Parathyroid adenoma (tissue), 2 donors: ENCODE results near the gene DAPK1.

Experiments used
- H2AFZ ChIP-seq: fragments of 300-600 bp; sonication (generic); one replicate; pipeline ENCODE4 v1.7.0; 2017; ENCODE audit warnings: antibody characterized with exemption, mild to moderate bottlenecking
- H3K27ac ChIP-seq: fragments of 300-600 bp; sonication (generic); one replicate; pipeline ENCODE4 v1.7.0; 2017
- H3K27me3 ChIP-seq: fragments of 300-600 bp; sonication (generic); one replicate; pipeline ENCODE4 v1.7.0; 2017; ENCODE audit warnings: low read length; ENCODE audit not compliant: control insufficient read depth, insufficient read depth
- H3K36me3 ChIP-seq: fragments of 300-600 bp; sonication (generic); one replicate; pipeline ENCODE4 v1.7.0; 2017; ENCODE audit warnings: low read length; ENCODE audit not compliant: control insufficient read depth, insufficient read depth
- H3K4me1 ChIP-seq: fragments of 300-600 bp; sonication (generic); one replicate; pipeline ENCODE4 v1.7.0; 2017; ENCODE audit warnings: control low read depth
- H3K4me2 ChIP-seq: fragments of 300-600 bp; sonication (generic); one replicate; pipeline ENCODE4 v1.7.0; 2017; ENCODE audit warnings: low read length
- H3K4me3 ChIP-seq: fragments of 300-600 bp; sonication (generic); one replicate; pipeline ENCODE4 v1.7.0; 2017; ENCODE audit warnings: low read depth, low read length
- H3K79me2 ChIP-seq: fragments of 300-600 bp; sonication (generic); one replicate; pipeline ENCODE4 v1.7.0; 2017; ENCODE audit warnings: control low read depth
- H3K9ac ChIP-seq: fragments of 300-600 bp; sonication (generic); one replicate; pipeline ENCODE4 v1.7.0; 2017; ENCODE audit warnings: mild to moderate bottlenecking
- H3K9me3 ChIP-seq: fragments of 300-600 bp; sonication (generic); one replicate; pipeline ENCODE4 v1.7.0; 2017; ENCODE audit warnings: low read length; ENCODE audit not compliant: control insufficient read depth
- TF ChIP-seq, protein P1 (sequence below): fragments of 300-600 bp; sonication (generic); IDR thresholded peaks from one replicate; pipeline ENCODE4 v1.7.0; 2017; ENCODE audit warnings: antibody characterized with exemption, mild to moderate bottlenecking
- donor health status: primary hyperparathyroidism.

Gene DAPK1

DNA sequence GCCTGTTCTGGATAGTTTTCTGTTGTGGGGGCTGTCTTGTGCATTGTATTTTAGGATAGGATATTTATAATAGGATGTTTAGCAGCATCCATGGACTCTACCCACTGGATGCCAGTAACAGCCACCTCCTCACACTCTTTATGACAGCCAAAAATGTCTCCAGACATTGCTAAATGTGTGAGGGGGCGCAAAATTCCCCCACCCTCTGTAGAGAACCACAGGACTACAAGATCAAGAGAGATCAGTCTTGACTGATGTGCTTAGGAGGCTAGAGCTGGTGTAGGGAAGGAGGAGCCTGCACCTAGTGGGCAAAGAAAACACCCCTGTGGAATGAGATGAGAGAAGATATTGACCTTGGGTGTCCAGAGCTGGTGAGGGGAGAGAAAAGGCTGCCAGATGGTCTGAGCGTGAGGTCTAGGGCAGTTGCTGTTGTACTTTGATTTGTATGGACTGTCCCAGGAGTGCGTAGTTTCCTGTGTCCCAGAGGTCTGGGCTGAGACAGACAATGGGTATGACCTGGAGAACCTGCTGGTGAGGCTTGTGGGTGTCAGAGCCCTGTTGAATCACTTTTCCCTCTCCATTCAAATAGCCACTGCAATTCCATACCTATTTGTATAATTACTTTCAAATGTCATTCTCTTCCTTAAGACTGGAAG is 16.3 kb downstream of the DAPK1 start:
- TF ChIP-seq, protein P1, sequence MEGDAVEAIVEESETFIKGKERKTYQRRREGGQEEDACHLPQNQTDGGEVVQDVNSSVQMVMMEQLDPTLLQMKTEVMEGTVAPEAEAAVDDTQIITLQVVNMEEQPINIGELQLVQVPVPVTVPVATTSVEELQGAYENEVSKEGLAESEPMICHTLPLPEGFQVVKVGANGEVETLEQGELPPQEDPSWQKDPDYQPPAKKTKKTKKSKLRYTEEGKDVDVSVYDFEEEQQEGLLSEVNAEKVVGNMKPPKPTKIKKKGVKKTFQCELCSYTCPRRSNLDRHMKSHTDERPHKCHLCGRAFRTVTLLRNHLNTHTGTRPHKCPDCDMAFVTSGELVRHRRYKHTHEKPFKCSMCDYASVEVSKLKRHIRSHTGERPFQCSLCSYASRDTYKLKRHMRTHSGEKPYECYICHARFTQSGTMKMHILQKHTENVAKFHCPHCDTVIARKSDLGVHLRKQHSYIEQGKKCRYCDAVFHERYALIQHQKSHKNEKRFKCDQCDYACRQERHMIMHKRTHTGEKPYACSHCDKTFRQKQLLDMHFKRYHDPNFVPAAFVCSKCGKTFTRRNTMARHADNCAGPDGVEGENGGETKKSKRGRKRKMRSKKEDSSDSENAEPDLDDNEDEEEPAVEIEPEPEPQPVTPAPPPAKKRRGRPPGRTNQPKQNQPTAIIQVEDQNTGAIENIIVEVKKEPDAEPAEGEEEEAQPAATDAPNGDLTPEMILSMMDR = no peak
- Histone ChIP-seq H2AFZ (no peak overlapping the region), H3K27ac (no peak overlapping the region), H3K79me2 (no peaks in the 10 kb centered on the region), H3K9ac (no peak overlapping the region), H3K4me2 (no peak overlapping the region), H3K27me3 (no peaks in the 10 kb centered on the region), H3K9me3 (no peaks in the 10 kb centered on the region), H3K36me3 (no peaks in the 10 kb centered on the region), H3K4me3 (no peak overlapping the region), H3K4me1 (peaks cover 7% of the 10 kb centered on the region)

DNA sequence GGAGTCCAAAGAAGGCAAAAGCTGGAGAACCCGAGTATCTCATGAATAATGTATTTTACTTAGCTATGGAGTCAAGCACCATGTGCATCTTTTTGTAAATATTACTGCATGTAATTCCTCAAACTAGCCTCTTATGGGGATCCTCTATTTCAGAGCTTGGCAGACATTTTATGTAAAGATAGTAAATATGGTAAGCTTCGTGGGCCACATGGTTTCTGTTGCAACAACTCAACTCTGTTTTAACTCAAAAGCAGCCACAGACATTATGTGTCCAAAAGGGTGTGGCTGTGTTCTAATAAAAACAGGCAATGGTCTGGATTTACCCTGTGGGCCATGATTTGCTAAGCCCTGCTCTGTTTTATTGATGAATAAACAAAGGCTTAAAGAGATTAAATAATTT is 17.3 kb downstream of the DAPK1 start:
- TF ChIP-seq, protein P1 = no peak
- no peak overlapping the region for H3K9ac ChIP-seq
- no peaks in the 10 kb centered on the region for H3K79me2 ChIP-seq
- H3K27ac ChIP-seq = no peak overlapping the region
- H3K27me3 ChIP-seq = no peaks in the 10 kb centered on the region
- H3K9me3 ChIP-seq = no peaks in the 10 kb centered on the region
- no peak overlapping the region for H3K4me2 ChIP-seq
- peaks cover 12% of the 10 kb centered on the region for H3K4me1 ChIP-seq
- H2AFZ ChIP-seq = no peak overlapping the region
- H3K4me3 ChIP-seq = no peak overlapping the region
- no peaks in the 10 kb centered on the region for H3K36me3 ChIP-seq

DNA sequence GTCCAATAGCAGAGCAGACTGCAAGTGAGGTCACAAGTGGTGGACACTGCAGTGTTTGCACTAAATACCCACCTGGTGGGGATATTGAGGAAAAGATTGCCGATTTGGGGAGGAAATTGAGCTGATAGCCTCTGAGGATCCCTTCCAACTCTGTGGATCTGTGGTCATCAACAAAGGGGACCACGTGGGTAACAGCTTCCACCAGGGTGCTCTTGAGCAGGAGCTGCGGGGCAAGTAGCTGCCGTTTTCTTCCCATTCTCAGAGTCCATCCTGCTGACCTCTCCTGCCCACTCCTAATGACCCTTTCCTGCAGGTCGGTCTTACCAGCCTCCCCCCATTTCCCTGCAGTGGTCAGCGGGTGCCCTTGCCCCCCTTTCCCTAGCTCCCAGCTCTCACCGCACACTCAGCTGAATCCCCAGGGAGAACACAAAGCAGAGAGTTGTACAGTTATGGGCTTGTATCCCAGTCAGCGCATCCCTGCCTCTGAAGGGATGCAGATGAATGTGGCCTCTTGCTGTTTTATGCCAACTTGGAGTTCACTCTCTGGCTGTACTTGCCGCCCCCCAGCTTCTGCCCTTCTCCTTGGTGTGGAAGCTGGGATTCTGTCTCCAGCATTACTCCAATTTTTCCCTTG is 18.0 kb downstream of the DAPK1 start:
- Histone ChIP-seq H2AFZ (no peak overlapping the region), H3K4me3 (no peak overlapping the region), H3K4me2 (no peak overlapping the region), H3K9ac (no peak overlapping the region), H3K27ac (no peak overlapping the region), H3K36me3 (no peaks in the 10 kb centered on the region), H3K27me3 (no peaks in the 10 kb centered on the region), H3K4me1 (peaks cover 12% of the 10 kb centered on the region), H3K79me2 (no peaks in the 10 kb centered on the region), H3K9me3 (no peaks in the 10 kb centered on the region)
- TF ChIP-seq, protein P1 = no peak

DNA sequence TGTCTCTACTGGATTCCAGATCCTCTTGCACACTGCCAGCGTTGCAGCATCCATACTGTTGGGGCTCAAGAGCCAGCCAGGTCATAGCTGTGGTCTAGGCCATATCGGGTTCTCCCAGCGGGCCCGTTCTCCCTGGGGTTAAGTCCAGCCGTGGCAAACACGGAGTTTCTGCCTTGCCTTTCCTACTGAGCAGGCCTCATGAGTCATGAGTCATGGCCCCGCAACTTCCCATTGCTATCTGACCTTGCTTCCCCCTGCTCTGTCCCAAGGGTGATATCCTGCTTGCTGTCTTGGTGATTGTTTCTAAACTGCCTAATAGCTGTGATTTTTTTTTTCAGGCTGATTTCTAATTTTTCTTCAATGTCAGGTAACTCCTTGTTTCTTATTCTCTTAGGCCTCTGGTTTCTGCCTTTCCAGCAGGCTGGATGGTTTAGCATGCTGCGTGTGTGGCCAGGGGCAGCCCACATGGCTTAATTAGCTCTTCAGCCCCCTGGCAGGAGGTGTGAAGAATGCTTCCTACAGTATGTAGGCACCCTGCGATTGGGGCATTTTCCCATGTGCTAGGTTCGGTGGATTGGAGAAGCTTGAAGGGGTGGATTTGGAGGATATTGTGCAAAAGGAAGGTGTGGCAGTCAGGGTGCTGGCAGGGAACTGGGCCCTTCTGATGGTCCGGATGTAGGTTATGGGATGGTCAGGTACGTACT is 18.7 kb downstream of the DAPK1 start:
- Histone ChIP-seq H3K4me1 (peaks cover 12% of the 10 kb centered on the region), H3K27me3 (no peaks in the 10 kb centered on the region), H3K4me3 (no peak overlapping the region), H3K4me2 (no peak overlapping the region), H3K36me3 (no peaks in the 10 kb centered on the region), H3K9ac (no peak overlapping the region), H3K9me3 (no peaks in the 10 kb centered on the region), H3K27ac (no peak overlapping the region), H3K79me2 (no peaks in the 10 kb centered on the region), H2AFZ (no peak overlapping the region)
- TF ChIP-seq, protein P1 = no peak
